IMR-90 (cell line): ENCODE measurements around the gene PARD3. TPM values are rescaled to one million over a fixed set of nuclear protein-coding genes. Genes with fewer than 3 reads are reported as not detected.
"Not testable (repeated sequence)": the region's sequence is repeated elsewhere in the genome, so short reads cannot be mapped to it uniquely, and the experiment has no call there.

ENCODE experiments used
- ATAC-seq: fragments of 200-7000 bp; cut with Tn5 transposase; 2 replicates; pipeline ENCODE4 v1.9.1; 2020; ENCODE audit warnings: low read depth, mild to moderate bottlenecking, moderate library complexity
- BruUV-seq: library from RNA; stranded (reverse); fragments of 400-500 nt; replicated peaks from 2 replicates; lab custom pipeline; 2021; lab: Mats Ljungman, UMichigan
- CTCF ChIA-PET: fragments of 300-600 bp; formaldehyde crosslinking; extraction: SDS; loops from one replicate; lab custom pipeline; 2021; ENCODE audit warnings: antibody characterized with exemption; lab: Yijun Ruan, JAX
- POLR2A ChIA-PET: fragments of 300-600 bp; sonication (Branson Sonifier 250); formaldehyde crosslinking; loops from one replicate; lab custom pipeline; 2022; ENCODE audit warnings: antibody characterized with exemption; ENCODE audit not compliant: unreplicated experiment; lab: Charles Lee
- DNase-seq: peaks from one replicate; pipeline ENCODE4 v3.0.0; 2013
- H2AFZ ChIP-seq: replicated peaks from 2 replicates; pipeline ENCODE3; 2013; ENCODE audit warnings: low read length, mild to moderate bottlenecking; ENCODE audit not compliant: poor library complexity
- H2AK5ac ChIP-seq: 2 replicates; pipeline ENCODE4 v1.6.1; 2013; ENCODE audit warnings: low read depth, low read length, inconsistent platforms
- H2AK9ac ChIP-seq: replicated peaks from 2 replicates; pipeline ENCODE3; 2013; ENCODE audit warnings: mild to moderate bottlenecking, low read depth, low read length, moderate library complexity; ENCODE audit not compliant: poor library complexity
- H2BK120ac ChIP-seq: 2 replicates; pipeline ENCODE4 v1.6.1; 2013; ENCODE audit warnings: low read depth, low read length, inconsistent platforms
- H2BK15ac ChIP-seq: 3 replicates; pipeline ENCODE4 v1.6.1; 2013; ENCODE audit warnings: low read depth, low read length, inconsistent platforms
- H2BK20ac ChIP-seq: 2 replicates; pipeline ENCODE4 v1.6.1; 2013; ENCODE audit warnings: low read depth, mild to moderate bottlenecking, inconsistent platforms, low read length, moderate library complexity
- H2BK5ac ChIP-seq: 2 replicates; pipeline ENCODE4 v1.6.1; 2013; ENCODE audit warnings: mild to moderate bottlenecking, low read depth, low read length, inconsistent platforms; ENCODE audit not compliant: poor library complexity, severe bottlenecking
- H3K14ac ChIP-seq: replicated peaks from 2 replicates; pipeline ENCODE4 v1.6.1; 2013; ENCODE audit warnings: low read depth, low read length, inconsistent platforms
- H3K18ac ChIP-seq: 2 replicates; pipeline ENCODE4 v1.6.1; 2013; ENCODE audit warnings: low read depth, low read length, control low read depth
- H3K23ac ChIP-seq: 2 replicates; pipeline ENCODE4 v1.6.1; 2013; ENCODE audit warnings: low read depth, low read length, inconsistent platforms
- H3K27ac ChIP-seq: 2 replicates; pipeline ENCODE4 v1.5.1; 2013; ENCODE audit warnings: mild to moderate bottlenecking, control low read depth, low read length; ENCODE audit not compliant: insufficient read depth
- H3K27me3 ChIP-seq: 2 replicates; pipeline ENCODE4 v1.6.1; 2013; ENCODE audit warnings: low read length; ENCODE audit not compliant: control insufficient read depth, insufficient read depth
- H3K36me3 ChIP-seq: 2 replicates; pipeline ENCODE4 v1.6.1; 2013; ENCODE audit warnings: low read length, mixed read lengths; ENCODE audit not compliant: control insufficient read depth, insufficient read depth
- H3K4ac ChIP-seq: 2 replicates; pipeline ENCODE4 v1.6.1; 2013; ENCODE audit warnings: low read depth, low read length, inconsistent platforms
- H3K4me1 ChIP-seq: 2 replicates; pipeline ENCODE4 v1.6.1; 2013; ENCODE audit warnings: low read length, mixed read lengths; ENCODE audit not compliant: control insufficient read depth, insufficient read depth
- H3K4me2 ChIP-seq: 2 replicates; pipeline ENCODE4 v1.6.1; 2013; ENCODE audit warnings: low read depth, mild to moderate bottlenecking, control low read depth, low read length, moderate library complexity
- H3K4me3 ChIP-seq: 2 replicates; pipeline ENCODE4 v1.5.1; 2013; ENCODE audit warnings: low read depth, mild to moderate bottlenecking, control low read depth, low read length, moderate library complexity; ENCODE audit not compliant: insufficient read depth
- H3K56ac ChIP-seq: 2 replicates; pipeline ENCODE4 v1.6.1; 2013; ENCODE audit warnings: low read length, inconsistent platforms; ENCODE audit not compliant: insufficient read depth; ENCODE audit errors: extremely low read depth
- H3K79me1 ChIP-seq, 2 experiments: 2 replicates each; pipeline ENCODE4 v1.6.1; 2013; ENCODE audit warnings: low read length in 2 of 2, inconsistent platforms in 1 of 2, low read depth in 1 of 2
- H3K9ac ChIP-seq: 2 replicates; pipeline ENCODE4 v1.6.1; 2013; ENCODE audit warnings: low read depth, low read length, control low read depth
- H3K9me1 ChIP-seq: 2 replicates; pipeline ENCODE4 v1.6.1; 2013; ENCODE audit warnings: low read length, inconsistent platforms; ENCODE audit not compliant: insufficient read depth
- H3K9me3 ChIP-seq: 2 replicates; pipeline ENCODE4 v1.6.1; 2013; ENCODE audit warnings: low read length; ENCODE audit not compliant: control insufficient read depth, insufficient read depth
- H4K20me1 ChIP-seq: 2 replicates; pipeline ENCODE4 v1.6.1; 2013; ENCODE audit warnings: low read length, inconsistent platforms; ENCODE audit not compliant: insufficient read depth
- H4K5ac ChIP-seq: 2 replicates; pipeline ENCODE4 v1.6.1; 2013; ENCODE audit warnings: mild to moderate bottlenecking, low read depth, low read length, control low read depth
- H4K8ac ChIP-seq, 2 experiments: 2 replicates each; pipeline ENCODE4 v1.6.1; 2013; ENCODE audit warnings: low read depth in 2 of 2, low read length in 2 of 2, control low read depth in 1 of 2, inconsistent platforms in 1 of 2
- H4K91ac ChIP-seq: 2 replicates; pipeline ENCODE4 v1.6.1; 2013; ENCODE audit warnings: low read depth, low read length, inconsistent platforms; ENCODE audit not compliant: insufficient read depth
- WGBS, 2 experiments: methylation state at CpG; one replicate each; pipeline versions ENCODE4 v1.1.5 to v1.1.7; 2013; ENCODE audit warnings: missing lambda C conversion rate in 2 of 2; ENCODE audit not compliant: insufficient read length in 1 of 2; ENCODE audit errors: extremely low coverage in 2 of 2; 5-methylcytosine and 5-hydroxymethylcytosine counted together
- dilution Hi-C: fragments of 300-500 bp; cut with HindIII; formaldehyde crosslinking; loops from one replicate; pipeline ENCODE4 v1.14.3; 2018; ENCODE audit warnings: low sequenced_read_pairs; ENCODE audit not compliant: unreplicated experiment
- in situ Hi-C: fragments of 300-500 bp; cut with MboI; formaldehyde crosslinking; loops from 3 replicates; pipeline ENCODE4 v1.14.3; 2019; ENCODE audit warnings: low sequenced_read_pairs, inconsistent platforms, mixed read lengths
- intact Hi-C: fragments of 100-400 bp; cut with micrococcal nuclease; formaldehyde crosslinking; loops from 2 replicates; pipeline ENCODE4 v1.10.0; 2022
- polyA plus RNA-seq, 3 experiments: library from polyadenylated mRNA; depleted of rRNA; stranded (reverse); fragments of >200 nt; gene quantifications; 2 replicates each; pipeline ENCODE4 v1.2.3, GENCODE V29; 2012; ENCODE audit warnings: low replicate concordance in 1 of 3
- total RNA-seq: library from RNA; depleted of rRNA; stranded (reverse); fragments of >200 nt; gene quantifications from 2 replicates; pipeline ENCODE4 v1.2.3, GENCODE V29; 2012

PARD3 gene
- total and polyA plus RNA-seq, 2 of the 4 experiments (the other 2 are of a cell fraction): 14.6 to 37.5 TPM

DNA sequence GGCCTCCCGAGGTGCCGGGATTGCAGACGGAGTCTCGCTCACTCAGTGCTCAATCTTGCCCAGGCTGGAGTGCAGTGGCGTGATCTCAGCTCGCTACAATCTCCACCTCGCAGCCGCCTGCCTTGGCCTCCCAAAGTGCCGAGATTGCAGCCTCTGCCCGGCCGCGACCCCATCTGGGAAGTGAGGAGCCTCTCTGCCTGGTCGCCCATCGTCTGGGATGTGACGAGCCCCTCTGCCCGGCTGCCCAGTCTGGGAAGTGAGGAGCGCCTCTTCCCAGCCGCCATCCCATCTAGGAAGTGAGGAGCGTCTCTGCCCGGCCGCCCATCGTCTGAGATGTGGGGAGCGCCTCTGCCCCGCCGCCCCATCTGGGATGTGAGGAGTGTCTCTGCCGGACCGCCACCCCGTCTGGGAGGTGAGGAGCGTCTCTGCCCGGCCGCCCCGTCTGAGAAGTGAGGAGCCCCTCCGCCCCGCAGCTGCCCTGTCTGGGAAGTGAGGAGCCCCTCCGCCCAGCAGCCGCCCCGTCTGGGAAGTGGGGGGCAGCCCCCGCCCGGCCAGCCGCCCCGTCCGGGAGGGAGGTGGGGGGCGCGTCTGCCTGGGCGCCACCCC, 462.4 kb downstream of the PARD3 start:
- H3K27me3 ChIP-seq, intact Hi-C loops, H2AK5ac ChIP-seq, H3K14ac ChIP-seq, BruUV-seq, CTCF ChIA-PET, H4K8ac ChIP-seq, DNase-seq, H2AFZ ChIP-seq, H3K9me3 ChIP-seq, H2BK120ac ChIP-seq, H3K56ac ChIP-seq, H4K91ac ChIP-seq, H3K4me3 ChIP-seq, H4K5ac ChIP-seq, H3K18ac ChIP-seq, H3K23ac ChIP-seq, in situ Hi-C loops, H3K4me1 ChIP-seq, H3K36me3 ChIP-seq, H3K27ac ChIP-seq, H3K9ac ChIP-seq, H3K79me1 ChIP-seq, dilution Hi-C loops, H2BK5ac ChIP-seq, H3K4me2 ChIP-seq, H3K9me1 ChIP-seq, H2BK15ac ChIP-seq, ATAC-seq, H2BK20ac ChIP-seq, H3K4ac ChIP-seq, POLR2A ChIA-PET, H2AK9ac ChIP-seq, H4K20me1 ChIP-seq: not testable (repeated sequence)
- 94% methylated on average over 7 of the region's 45 CpGs; no CpG with 5 or more reads in 1 of the 2 experiments for WGBS, 2 experiments
